ENCODE results near the gene DOCK4. TPM values are rescaled to one million over a fixed set of nuclear protein-coding genes. Genes with fewer than 3 reads are reported as not detected.

The DOCK4 gene
- total and polyA plus RNA-seq, 10 of the 15 experiments (the other 5 are each of a cell fraction or from before 2014, with no cell fraction given) = 0.03 to 0.73 (median 0.38) TPM

GRCh38 chr7:112147793-112148361, 58.3 kb downstream of the DOCK4 start:
- TF ChIP-seq SIN3A (IDR thresholded peaks at IDR 0.05; ENCODE audit: low read depth, low read length) = no peak
- no peak for TF ChIP-seq MXI1 (IDR thresholded peaks at IDR 0.05; ENCODE audit: low read depth, low read length)
- no peak for TF ChIP-seq FOXK2 (IDR thresholded peaks at IDR 0.05)
- no peak for TF ChIP-seq ETV6 (conservative IDR thresholded peaks at IDR 0.05 in 1 of 2, IDR thresholded peaks at IDR 0.05 in 1 of 2; ENCODE audit: borderline replicate concordance in 1 of 2, low read depth in 1 of 2)
- TF ChIP-seq YY1 (IDR thresholded peaks at IDR 0.05; ENCODE audit: low read depth, low read length) = no peak
- no peak for TF ChIP-seq PML (IDR thresholded peaks at IDR 0.05; ENCODE audit: low read length)
- TF ChIP-seq FOXM1 (IDR thresholded peaks at IDR 0.05; ENCODE audit: low read depth, low read length) = no peak
- no peak for TF ChIP-seq IRF4 (IDR thresholded peaks at IDR 0.05; ENCODE audit: low read depth, low read length)
- TF ChIP-seq HSF1 (IDR thresholded peaks at IDR 0.05; ENCODE audit: low read depth, low read length) = no peak
- no peak for TF ChIP-seq SMARCA5 (IDR thresholded peaks at IDR 0.05)
- TF ChIP-seq MYC (IDR thresholded peaks at IDR 0.05; ENCODE audit: insufficient read depth, insufficient read length, insufficient replicate concordance, low read length, severe bottlenecking) = no peak
- no peak for TF ChIP-seq SREBF1 (IDR thresholded peaks at IDR 0.05; ENCODE audit: low read length)
- TF ChIP-seq NFYA (IDR thresholded peaks at IDR 0.05; ENCODE audit: borderline replicate concordance, low read depth, low read length) = no peak
- intact Hi-C loops (cut with micrococcal nuclease; ENCODE audit: unreplicated experiment) (no loop called here), in situ Hi-C loops (cut with MboI) (no loop called here)
- CTCF ChIA-PET = no interaction called here
- no peak for DNase-seq (ENCODE audit: low read depth, low spot score)
- no peak for FAIRE-seq
- RAD21 ChIA-PET (ENCODE audit: unreplicated experiment) = interaction anchor here (0.7 kb wide), 1 partner anchor 1301 kb away, joined by 3 read pairs; no protein-coding TSS in a partner anchor
- POLR2A ChIA-PET = no interaction called here
- Histone ChIP-seq H2AFZ (ENCODE audit: control insufficient read depth, low read depth, low read length) (no peak overlapping the region), H3K9me3 (replicated peaks; ENCODE audit: control insufficient read depth, insufficient read depth, low read length) (no peaks in the 10 kb centered on the region), H3K27ac (ENCODE audit: control insufficient read depth, insufficient read depth) (no peak overlapping the region), H4K20me1 (ENCODE audit: control insufficient read depth, insufficient read depth) (no peaks in the 10 kb centered on the region), H3K4me1 (ENCODE audit: control insufficient read depth, insufficient read depth, low read length) (no peaks in the 10 kb centered on the region), H3K4me3 (no peak overlapping the region), H3K4me2 (ENCODE audit: control insufficient read depth, insufficient read depth) (no peak overlapping the region), H3K27me3 (replicated peaks in 1 of 2; ENCODE audit: control insufficient read depth in 2 of 2, insufficient read depth in 2 of 2, low read length in 1 of 2) (no peaks in the 10 kb centered on the region; a peak in 1 of 4 replicates), H3K9ac (ENCODE audit: control insufficient read depth, insufficient read depth, low read length) (no peak overlapping the region), H3K79me2 (ENCODE audit: control insufficient read depth, insufficient read depth, low read length) (no peaks in the 10 kb centered on the region), H3K36me3 (ENCODE audit: control insufficient read depth in 2 of 2, insufficient read depth in 2 of 2, low read length in 1 of 2) (no peaks in the 10 kb centered on the region)
- BruUV-seq (replicated peaks) = no TSS peak
- ATAC-seq = no peak
- 100% methylated on average over 2 of the region's 2 CpGs for WGBS (ENCODE audit: insufficient coverage, insufficient replicate concordance, low lambda C conversion rate, missing lambda C conversion rate)
- SMC1A ChIA-PET (ENCODE audit: uncharacterized antibody, unreplicated experiment) = no interaction called here
